B cell (primary cell): Measurements from ENCODE around the gene APOL5. TPM values are rescaled to one million over a fixed set of nuclear protein-coding genes. Genes with fewer than 3 reads are reported as not detected.

Source experiments
- ATAC-seq: fragments of 200-7000 bp; cut with Tn5 transposase; one replicate; pipeline ENCODE4 v1.10.0; 2021; ENCODE audit warnings: low read depth, mild to moderate bottlenecking, moderate number of reproducible peaks, moderate library complexity
- CTCF ChIA-PET: fragments of 350-600 bp; sonication (Branson Sonifier 250); formaldehyde crosslinking; loops from one replicate; lab custom pipeline; 2021; ENCODE audit warnings: antibody characterized with exemption, inconsistent platforms; lab: Charles Lee
- POLR2A ChIA-PET: fragments of 350-600 bp; sonication (Branson Sonifier 250); formaldehyde crosslinking; loops from one replicate; lab custom pipeline; 2021; ENCODE audit warnings: antibody characterized with exemption; lab: Charles Lee
- DNase-seq: peaks from one replicate; pipeline ENCODE4 v3.0.0; 2013
- H2AFZ ChIP-seq: 2 replicates; pipeline ENCODE4 v1.6.1; 2012; ENCODE audit warnings: mild to moderate bottlenecking, low read depth, low read length; ENCODE audit not compliant: insufficient read depth, poor library complexity, severe bottlenecking
- H3K27ac ChIP-seq, 2 donors: 1 replicate in 1 of 2; 2 replicates in 1 of 2; pipeline ENCODE4 v1.5.1; 2012 to 2013; ENCODE audit warnings: low read length in 2 of 2, mild to moderate bottlenecking in 2 of 2, moderate library complexity in 1 of 2
- H3K27me3 ChIP-seq, 4 experiments: fragments of 200-600 bp in 1 of 4; sonication (generic) in 1 of 4; replicated peaks in 1 of 4; 1 replicate in 2 of 4; 2 replicates in 2 of 4; pipeline versions ENCODE4 v1.6.1 to v1.7.0; 2013 to 2016; ENCODE audit warnings: low read length in 3 of 4, mild to moderate bottlenecking in 2 of 4, mixed read lengths in 1 of 4, moderate library complexity in 1 of 4; ENCODE audit not compliant: insufficient read depth in 4 of 4, control insufficient read depth in 3 of 4; ENCODE audit errors: control extremely low read depth in 1 of 4
- H3K36me3 ChIP-seq, 2 experiments: replicated peaks in 1 of 2; 1 replicate in 1 of 2; 2 replicates in 1 of 2; pipeline versions ENCODE4 v1.6.1 to v1.7.1; 2013; ENCODE audit warnings: low read length in 1 of 2; ENCODE audit not compliant: insufficient read depth in 2 of 2, control insufficient read depth in 1 of 2; ENCODE audit errors: control extremely low read depth in 1 of 2, extremely low read depth in 1 of 2
- H3K4me1 ChIP-seq, 2 donors: fragments of 200-600 bp in 1 of 2; sonication (generic) in 1 of 2; 1 replicate in 1 of 2; 2 replicates in 1 of 2; pipeline versions ENCODE4 v1.5.1 to v1.6.1; 2013 to 2017; ENCODE audit warnings: low read length in 2 of 2; ENCODE audit not compliant: control insufficient read depth in 2 of 2, insufficient read depth in 2 of 2
- H3K4me2 ChIP-seq: replicated peaks from 2 replicates; pipeline ENCODE3; 2012; ENCODE audit warnings: mild to moderate bottlenecking, low read depth, low read length; ENCODE audit not compliant: poor library complexity, severe bottlenecking
- H3K4me3 ChIP-seq, 5 experiments: fragments of 200-600 bp in 1 of 5; sonication (generic) in 1 of 5; 1 replicate in 3 of 5; 2 replicates in 2 of 5; pipeline versions ENCODE4 v1.5.1 to v1.7.0; 2011 to 2016; ENCODE audit warnings: low read length in 4 of 5, mild to moderate bottlenecking in 4 of 5, low read depth in 2 of 5, control low read depth in 1 of 5, moderate library complexity in 1 of 5; ENCODE audit not compliant: insufficient read depth in 1 of 5; ENCODE audit errors: control extremely low read depth in 1 of 5, extremely low read depth in 1 of 5
- H3K79me2 ChIP-seq: fragments of 200-600 bp; sonication (generic); one replicate; pipeline ENCODE4 v1.6.0; 2016; ENCODE audit warnings: low read length; ENCODE audit not compliant: control insufficient read depth, insufficient read depth
- H3K9ac ChIP-seq: fragments of 200-600 bp; sonication (generic); 2 replicates; pipeline ENCODE4 v1.6.1; 2017; ENCODE audit warnings: mild to moderate bottlenecking, low read length, moderate library complexity
- H3K9me3 ChIP-seq, 3 donors: one replicate each; pipeline versions ENCODE4 v1.6.1 to v1.7.1; 2013; ENCODE audit warnings: low read length in 2 of 3; ENCODE audit not compliant: control insufficient read depth in 2 of 3, insufficient read depth in 1 of 3; ENCODE audit errors: control extremely low read depth in 1 of 3
- H4K20me1 ChIP-seq: 2 replicates; pipeline ENCODE4 v1.6.0; 2012; ENCODE audit warnings: mild to moderate bottlenecking, low read length; ENCODE audit not compliant: insufficient read depth, control insufficient read depth, poor library complexity, severe bottlenecking
- H3K27ac Mint-ChIP-seq: one replicate; pipeline ENCODE4 v1.8.0; 2021; ENCODE audit warnings: mixed read lengths
- H3K27me3 Mint-ChIP-seq: one replicate; pipeline ENCODE4 v1.8.0; 2021; ENCODE audit warnings: mixed read lengths
- H3K4me1 Mint-ChIP-seq: one replicate; pipeline ENCODE4 v1.8.0; 2021; ENCODE audit warnings: mixed read lengths
- H3K4me3 Mint-ChIP-seq: one replicate; pipeline ENCODE4 v1.8.0; 2021; ENCODE audit warnings: mixed read lengths
- H3K9me3 Mint-ChIP-seq: one replicate; pipeline ENCODE4 v1.8.0; 2022; ENCODE audit warnings: mixed read lengths; ENCODE audit not compliant: insufficient read depth
- EZH2 ChIP-seq: IDR thresholded peaks from 2 replicates; pipeline ENCODE4 v1.6.1; 2012; ENCODE audit warnings: borderline replicate concordance, low read depth, mild to moderate bottlenecking, moderate library complexity, low read length; ENCODE audit not compliant: insufficient read depth, poor library complexity, severe bottlenecking
- WGBS: methylation state at CpG from one replicate; pipeline ENCODE4 v1.1.5; 2013; ENCODE audit warnings: missing lambda C conversion rate; ENCODE audit not compliant: insufficient coverage; 5-methylcytosine and 5-hydroxymethylcytosine counted together
- intact Hi-C: fragments of 100-400 bp; cut with micrococcal nuclease; formaldehyde crosslinking; loops from one replicate; pipeline ENCODE4 v1.10.0; 2022
- polyA plus RNA-seq: library from polyadenylated mRNA; depleted of rRNA; stranded (reverse); fragments of >200 nt; gene quantifications from 2 replicates; pipeline ENCODE4 v1.2.3, GENCODE V29; 2012
- total RNA-seq, 2 donors: library from RNA; stranded (reverse); fragments of 120-200 nt in 1 of 2; gene quantifications; 1 replicate in 1 of 2; 2 replicates in 1 of 2; pipeline versions ENCODE4 v1.2.3 to v1.2.4, GENCODE V29; 2013 to 2022
- TF ChIP-seq, protein P1 (sequence below): fragments of 200-600 bp; IDR thresholded peaks from one replicate; pipeline ENCODE4 v1.8.0; 2022; ENCODE audit warnings: antibody characterized with exemption, mild to moderate bottlenecking

APOL5 gene
- total and polyA plus RNA-seq, 2 donors (not counting 1 experiment from before 2014, with no cell fraction given), result not detected

DNA sequence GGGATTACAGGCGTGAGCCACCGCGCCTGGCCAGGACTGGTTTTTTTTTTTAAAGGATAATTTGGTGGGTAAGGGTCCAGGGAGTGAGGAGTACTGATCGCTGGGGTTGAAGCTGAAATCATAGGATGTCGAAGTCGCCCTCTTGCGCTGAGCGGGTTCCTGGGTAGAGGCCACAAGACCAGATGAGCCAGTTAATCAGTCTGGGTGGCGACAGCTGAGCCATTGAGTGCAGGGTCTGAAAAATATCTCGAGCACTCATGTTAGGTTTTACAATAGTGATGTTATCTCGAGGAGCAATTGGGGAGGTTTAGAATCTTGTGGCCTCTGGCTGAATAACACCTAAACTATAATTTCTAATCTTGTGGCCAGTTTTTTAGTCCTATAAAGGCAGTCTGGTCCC, 7.8 kb downstream of the APOL5 start:
- CTCF ChIA-PET, result no interaction called here
- 98% methylated on average over 8 of the region's 11 CpGs for WGBS
- H3K4me3 Mint-ChIP-seq, result no peak overlapping the region

DNA sequence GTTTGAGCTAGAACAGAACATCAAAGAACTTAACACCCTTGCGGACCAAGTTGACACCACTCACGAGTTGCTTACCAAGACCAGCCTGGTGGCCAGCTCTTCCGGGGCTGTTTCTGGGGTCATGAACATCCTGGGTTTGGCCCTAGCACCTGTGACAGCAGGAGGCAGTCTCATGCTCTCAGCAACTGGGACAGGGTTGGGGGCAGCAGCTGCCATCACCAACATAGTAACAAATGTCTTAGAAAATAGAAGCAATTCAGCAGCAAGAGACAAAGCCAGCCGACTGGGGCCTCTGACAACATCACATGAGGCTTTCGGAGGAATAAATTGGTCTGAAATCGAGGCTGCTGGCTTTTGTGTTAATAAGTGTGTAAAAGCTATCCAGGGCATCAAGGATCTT, 8.7 kb downstream of the APOL5 start:
- H3K79me2 ChIP-seq, result no peaks in the 10 kb centered on the region

More for the DNA sequence above, 7.8 kb downstream of the APOL5 start:
- Histone ChIP-seq H3K9ac (no peak overlapping the region), H3K4me3 (no peak overlapping the region), H3K27me3 (peaks cover 0 to 10% (median 5%) of the 10 kb centered on the region in 4 experiments), H3K27ac (no peak overlapping the region), H3K79me2 (no peaks in the 10 kb centered on the region), H2AFZ (no peak overlapping the region), H3K36me3 (no peaks in the 10 kb centered on the region), H3K9me3 (no peaks in the 10 kb centered on the region), H3K4me1 (no peaks in the 10 kb centered on the region), H4K20me1 (no peaks in the 10 kb centered on the region), H3K4me2 (no peak overlapping the region)
- intact Hi-C loops, result no loop called here
- DNase-seq (no peak), ATAC-seq (no peak)
- peaks cover 1% of the 10 kb centered on the region for H3K4me1 Mint-ChIP-seq
- POLR2A ChIA-PET, result no interaction called here
- H3K27ac Mint-ChIP-seq, result no peak overlapping the region
- no peaks in the 10 kb centered on the region for H3K9me3 Mint-ChIP-seq
- H3K27me3 Mint-ChIP-seq, result peaks cover 41% of the 10 kb centered on the region
- TF ChIP-seq, protein P1, sequence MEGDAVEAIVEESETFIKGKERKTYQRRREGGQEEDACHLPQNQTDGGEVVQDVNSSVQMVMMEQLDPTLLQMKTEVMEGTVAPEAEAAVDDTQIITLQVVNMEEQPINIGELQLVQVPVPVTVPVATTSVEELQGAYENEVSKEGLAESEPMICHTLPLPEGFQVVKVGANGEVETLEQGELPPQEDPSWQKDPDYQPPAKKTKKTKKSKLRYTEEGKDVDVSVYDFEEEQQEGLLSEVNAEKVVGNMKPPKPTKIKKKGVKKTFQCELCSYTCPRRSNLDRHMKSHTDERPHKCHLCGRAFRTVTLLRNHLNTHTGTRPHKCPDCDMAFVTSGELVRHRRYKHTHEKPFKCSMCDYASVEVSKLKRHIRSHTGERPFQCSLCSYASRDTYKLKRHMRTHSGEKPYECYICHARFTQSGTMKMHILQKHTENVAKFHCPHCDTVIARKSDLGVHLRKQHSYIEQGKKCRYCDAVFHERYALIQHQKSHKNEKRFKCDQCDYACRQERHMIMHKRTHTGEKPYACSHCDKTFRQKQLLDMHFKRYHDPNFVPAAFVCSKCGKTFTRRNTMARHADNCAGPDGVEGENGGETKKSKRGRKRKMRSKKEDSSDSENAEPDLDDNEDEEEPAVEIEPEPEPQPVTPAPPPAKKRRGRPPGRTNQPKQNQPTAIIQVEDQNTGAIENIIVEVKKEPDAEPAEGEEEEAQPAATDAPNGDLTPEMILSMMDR, result no peak
- TF ChIP-seq EZH2, result no peak

More for the DNA sequence above, 8.7 kb downstream of the APOL5 start:
- TF ChIP-seq, protein P1, result no peak
- TF ChIP-seq EZH2, result no peak
- Histone ChIP-seq H3K36me3 (no peaks in the 10 kb centered on the region), H2AFZ (no peak overlapping the region), H3K9me3 (no peaks in the 10 kb centered on the region), H4K20me1 (no peaks in the 10 kb centered on the region), H3K27me3 (peaks cover 0 to 16% (median 8%) of the 10 kb centered on the region in 4 experiments), H3K4me3 (no peak overlapping the region), H3K4me2 (no peak overlapping the region), H3K27ac (no peak overlapping the region), H3K4me1 (no peaks in the 10 kb centered on the region), H3K9ac (no peak overlapping the region)
- no peaks in the 10 kb centered on the region for H3K9me3 Mint-ChIP-seq
- H3K27me3 Mint-ChIP-seq, result peaks cover 49% of the 10 kb centered on the region
- no peak for ATAC-seq
- ChIA-PET CTCF (no interaction called here), POLR2A (no interaction called here)
- DNase-seq, result no peak
- peaks cover 1% of the 10 kb centered on the region for H3K4me1 Mint-ChIP-seq
- 92% methylated on average over 6 of the region's 6 CpGs for WGBS
- intact Hi-C loops, result no loop called here
- no peak overlapping the region for H3K4me3 Mint-ChIP-seq
- no peak overlapping the region for H3K27ac Mint-ChIP-seq
